Fibroblast of lung (primary cell): ENCODE results near the gene KHSRP. TPM values are rescaled to one million over a fixed set of nuclear protein-coding genes. Genes with fewer than 3 reads are reported as not detected.
A peak's percentile ranks its signal among the peaks of the same experiment; 100 is the strongest.

Source experiments
- DNase-seq, 2 donors: peaks; one replicate each; pipeline versions ENCODE4 v3.0.0 to v3.0.0-alpha.2; 2010; ENCODE audit warnings: low read depth in 2 of 2
- H2AFZ ChIP-seq: 2 replicates; pipeline ENCODE4 v1.5.1; 2012; ENCODE audit warnings: low read length, control low read depth, inconsistent platforms
- H3K27ac ChIP-seq: 2 replicates; pipeline ENCODE4 v1.5.1; 2011; ENCODE audit warnings: low read length, control low read depth; ENCODE audit not compliant: insufficient read depth
- H3K27me3 ChIP-seq: 2 replicates; pipeline ENCODE4 v1.5.1; 2011; ENCODE audit warnings: mild to moderate bottlenecking, low read length; ENCODE audit not compliant: control insufficient read depth, insufficient read depth
- H3K36me3 ChIP-seq: 2 replicates; pipeline ENCODE4 v1.5.1; 2011; ENCODE audit warnings: low read length; ENCODE audit not compliant: control insufficient read depth, insufficient read depth
- H3K4me1 ChIP-seq: 2 replicates; pipeline ENCODE4 v1.5.1; 2011; ENCODE audit warnings: low read length; ENCODE audit not compliant: control insufficient read depth, insufficient read depth; ENCODE audit errors: extremely low read depth
- H3K4me2 ChIP-seq: 2 replicates; pipeline ENCODE4 v1.5.1; 2011; ENCODE audit warnings: low read length, control low read depth; ENCODE audit not compliant: insufficient read depth; ENCODE audit errors: extremely low read depth
- H3K4me3 ChIP-seq, 4 experiments: fragments of 200-600 bp in 1 of 4; sonication (generic) in 1 of 4; replicated peaks in 1 of 4; 2 replicates each; pipeline ENCODE4 v1.5.1; 2011 to 2016; ENCODE audit warnings: low read length in 4 of 4, low read depth in 3 of 4, mild to moderate bottlenecking in 3 of 4, control low read depth in 2 of 4, inconsistent platforms in 1 of 4, mixed read lengths in 1 of 4; ENCODE audit not compliant: insufficient read depth in 1 of 4; ENCODE audit errors: control extremely low read depth in 1 of 4
- H3K79me2 ChIP-seq: 2 replicates; pipeline ENCODE4 v1.5.1; 2012; ENCODE audit warnings: mild to moderate bottlenecking, low read length, inconsistent platforms; ENCODE audit not compliant: control insufficient read depth, insufficient read depth
- H3K9ac ChIP-seq: 2 replicates; pipeline ENCODE4 v1.5.1; 2011; ENCODE audit warnings: mild to moderate bottlenecking, low read length, control low read depth; ENCODE audit not compliant: insufficient read depth
- H3K9me3 ChIP-seq: 2 replicates; pipeline ENCODE4 v1.5.1; 2012; ENCODE audit warnings: low read depth, low read length; ENCODE audit not compliant: control insufficient read depth, insufficient read depth
- H4K20me1 ChIP-seq: 2 replicates; pipeline ENCODE4 v1.5.1; 2011; ENCODE audit warnings: low read length; ENCODE audit not compliant: control insufficient read depth, insufficient read depth; ENCODE audit errors: extremely low read depth
- CTCF ChIP-seq, 2 donors: IDR thresholded peaks in 1 of 2; conservative IDR thresholded peaks in 1 of 2; 1 replicate in 1 of 2; 2 replicates in 1 of 2; pipeline ENCODE4 v1.5.1; 2011 to 2012; ENCODE audit warnings: low read length in 2 of 2, control low read depth in 1 of 2, inconsistent platforms in 1 of 2, low read depth in 1 of 2, mild to moderate bottlenecking in 1 of 2
- EZH2 ChIP-seq: IDR thresholded peaks from 2 replicates; pipeline ENCODE4 v1.5.1; 2012; ENCODE audit warnings: low read length, control low read depth, mild to moderate bottlenecking; ENCODE audit errors: missing control alignments
- polyA plus RNA-seq, 2 donors: library from polyadenylated mRNA; depleted of rRNA in 1 of 2; stranded (reverse) in 1 of 2; unstranded in 1 of 2; fragments of >200 nt; gene quantifications; 2 replicates each; pipeline ENCODE4 v1.2.1, GENCODE V29; 2011 to 2012; ENCODE audit warnings: missing spikeins in 1 of 2
- total RNA-seq: library from RNA; depleted of rRNA; stranded (reverse); fragments of >200 nt; gene quantifications from 2 replicates; pipeline ENCODE4 v1.2.1, GENCODE V29; 2014

Gene KHSRP
- total and polyA plus RNA-seq, 2 donors (not counting 1 experiment from before 2014, with no cell fraction given): 66.0 to 93.5 TPM

- Histone ChIP-seq H3K4me3 (peak within 1 kb of the TSS; percentile 67 to 94 (median 77)), H3K4me2 (peak within 1 kb of the TSS; percentile 95), H3K79me2 (no peaks in the 10 kb centered on the region), H3K27me3 (no peaks in the 10 kb centered on the region), H3K9ac (peak within 1 kb of the TSS; percentile 96), H3K27ac (peak within 1 kb of the TSS; percentile 93), H3K9me3 (no peaks in the 10 kb centered on the region), H4K20me1 (no peaks in the 10 kb centered on the region), H3K36me3 (peaks cover 5% of the 10 kb centered on the region), H2AFZ (peak within 1 kb of the TSS; percentile 97), H3K4me1 (peaks cover 5% of the 10 kb centered on the region)
- DNase-seq: peak; percentile 100
- TF ChIP-seq CTCF (conservative IDR thresholded peaks at IDR 0.05 in 1 of 2, IDR thresholded peaks at IDR 0.05 in 1 of 2; ENCODE audit: low read depth in 1 of 2, low read length in 2 of 2) (no peak), EZH2 (no peak)
Observed at GRCh38 chr19:6372594-6373095, 52.0 kb downstream of the KHSRP start, which contains the start of gene ALKBH7. TSS of gene ALKBH7 (plus strand) at chr19:6372794. CDS start at chr19:6372821, 27 bp downstream.

- Histone ChIP-seq H3K79me2 (peaks cover 10% of the 10 kb centered on the region), H3K9ac (no peak overlapping the region), H3K4me1 (peaks cover 2% of the 10 kb centered on the region), H3K36me3 (peaks cover 9% of the 10 kb centered on the region), H4K20me1 (no peaks in the 10 kb centered on the region), H3K4me3 (no peak overlapping the region), H2AFZ (no peak overlapping the region), H3K9me3 (no peaks in the 10 kb centered on the region), H3K27ac (no peak overlapping the region), H3K4me2 (no peak overlapping the region), H3K27me3 (no peaks in the 10 kb centered on the region)
- DNase-seq: no peak
- TF ChIP-seq CTCF (conservative IDR thresholded peaks at IDR 0.05 in 1 of 2, IDR thresholded peaks at IDR 0.05 in 1 of 2; ENCODE audit: low read depth in 1 of 2, low read length in 2 of 2) (no peak), EZH2 (no peak)
Observed at GRCh38 chr19:6364353-6364752, 60.3 kb downstream of the KHSRP start.

Other genes starting within 250 kb of the KHSRP start
- 4.4 and 6.4 TPM in 2 replicates for gene MLLT1, start 144.8 kb downstream of the KHSRP start, total RNA-seq
- gene MLLT1, start 144.8 kb downstream of the KHSRP start, polyA plus RNA-seq: 13.7 and 14.4 TPM in 2 replicates
- gene ACER1, start 91.2 kb downstream of the KHSRP start, total RNA-seq: not detected in 2 replicates
- not detected in 2 replicates for gene ACER1, start 91.2 kb downstream of the KHSRP start, polyA plus RNA-seq
- gene CLPP, start 63.3 kb downstream of the KHSRP start, total RNA-seq: 39.8 and 54.7 TPM in 2 replicates
- 34.0 and 37.8 TPM in 2 replicates for gene CLPP, start 63.3 kb downstream of the KHSRP start, polyA plus RNA-seq
- 26.5 and 28.9 TPM in 2 replicates for gene ALKBH7, start 52.0 kb downstream of the KHSRP start, total RNA-seq
- 6.3 and 9.5 TPM in 2 replicates for gene ALKBH7, start 52.0 kb downstream of the KHSRP start, polyA plus RNA-seq
- 0.99 and 1.8 TPM in 2 replicates for gene PSPN, start 48.9 kb downstream of the KHSRP start, total RNA-seq
- 0.25 and 0.36 TPM in 2 replicates for gene PSPN, start 48.9 kb downstream of the KHSRP start, polyA plus RNA-seq
- gene GTF2F1, start 31.6 kb downstream of the KHSRP start, total RNA-seq: 50.4 and 52.1 TPM in 2 replicates
- gene GTF2F1, start 31.6 kb downstream of the KHSRP start, polyA plus RNA-seq: 43.0 and 54.5 TPM in 2 replicates
- gene SLC25A41, start 9.0 kb upstream of the KHSRP start, total RNA-seq: under 0.01 and 0.26 TPM in 2 replicates
- gene SLC25A41, start 9.0 kb upstream of the KHSRP start, polyA plus RNA-seq: 0.03 TPM in 1 of 2 replicates, not detected in the other
- 18.5 and 33.9 TPM in 2 replicates for gene SLC25A23, start 35.0 kb upstream of the KHSRP start, total RNA-seq
- gene SLC25A23, start 35.0 kb upstream of the KHSRP start, polyA plus RNA-seq: 4.5 and 7.9 TPM in 2 replicates
- 0.17 TPM in 1 of 2 replicates, not detected in the other for gene CRB3, start 39.5 kb upstream of the KHSRP start, total RNA-seq
- gene CRB3, start 39.5 kb upstream of the KHSRP start, polyA plus RNA-seq: not detected in 2 replicates
- gene DENND1C, start 57.0 kb upstream of the KHSRP start, total RNA-seq: not detected in 2 replicates
- not detected in 2 replicates for gene DENND1C, start 57.0 kb upstream of the KHSRP start, polyA plus RNA-seq
- gene TUBB4A, start 77.5 kb upstream of the KHSRP start, total RNA-seq: not detected in 2 replicates
- not detected in 2 replicates for gene TUBB4A, start 77.5 kb upstream of the KHSRP start, polyA plus RNA-seq
- gene TNFSF9, start 106.2 kb upstream of the KHSRP start, total RNA-seq: 0.26 and 0.66 TPM in 2 replicates
- gene TNFSF9, start 106.2 kb upstream of the KHSRP start, polyA plus RNA-seq: 0.22 and 0.40 TPM in 2 replicates
- not detected in 2 replicates for gene CD70, start 166.3 kb upstream of the KHSRP start, total RNA-seq
- gene CD70, start 166.3 kb upstream of the KHSRP start, polyA plus RNA-seq: not detected in 2 replicates
- under 0.01 TPM in 1 of 2 replicates, not detected in the other for gene TNFSF14, start 245.3 kb upstream of the KHSRP start, total RNA-seq
- not detected in 2 replicates for gene TNFSF14, start 245.3 kb upstream of the KHSRP start, polyA plus RNA-seq